LNCAP (cell line): ENCODE results near the gene INO80B.

Experiments
- CTCF ChIP-seq: fragments of 450-650 bp; IDR thresholded peaks from 2 replicates; pipeline ENCODE4 v1.5.1; 2017; ENCODE audit warnings: mild to moderate bottlenecking

Gene INO80B

DNA sequence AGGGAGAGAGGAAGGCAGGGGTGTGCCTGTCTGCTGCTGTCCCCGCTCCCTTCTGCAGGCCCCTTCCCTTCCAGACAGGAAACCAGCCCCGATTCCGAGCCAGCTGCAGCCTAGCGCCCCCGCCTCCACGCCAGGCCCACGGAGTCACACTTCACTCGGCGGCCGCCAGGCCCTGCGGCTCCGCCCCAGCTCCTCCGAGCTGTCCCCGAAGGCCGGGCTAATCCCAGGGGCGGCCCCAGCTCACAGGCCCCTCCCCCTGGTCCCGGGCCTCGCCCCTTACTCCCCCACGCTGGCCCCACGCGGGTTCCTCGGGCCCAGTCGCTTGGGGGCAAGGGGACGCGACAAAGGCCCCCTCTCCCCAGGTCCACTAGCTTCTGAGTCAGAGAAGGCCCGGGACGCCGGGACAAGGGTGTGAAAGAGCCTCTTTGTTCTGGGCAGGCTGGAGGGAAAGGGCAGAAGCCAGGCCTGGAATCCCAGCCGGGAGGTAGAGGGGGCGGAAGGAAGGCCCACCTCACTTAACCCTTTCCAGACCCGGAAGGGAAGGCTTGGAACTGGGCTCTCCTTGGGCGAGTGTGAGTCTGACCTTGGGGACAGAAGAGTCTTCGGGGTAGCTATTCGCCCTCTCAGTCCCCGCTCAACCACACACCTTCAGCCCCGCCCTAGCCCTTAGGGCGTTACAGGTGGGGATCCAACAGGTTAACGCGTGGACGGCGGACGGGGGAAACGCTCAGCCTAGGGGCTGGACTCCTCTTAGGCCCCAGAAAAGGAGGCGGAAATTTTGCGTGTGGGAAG, 14.3 kb upstream of the INO80B start:
- no peak for TF ChIP-seq CTCF

DNA sequence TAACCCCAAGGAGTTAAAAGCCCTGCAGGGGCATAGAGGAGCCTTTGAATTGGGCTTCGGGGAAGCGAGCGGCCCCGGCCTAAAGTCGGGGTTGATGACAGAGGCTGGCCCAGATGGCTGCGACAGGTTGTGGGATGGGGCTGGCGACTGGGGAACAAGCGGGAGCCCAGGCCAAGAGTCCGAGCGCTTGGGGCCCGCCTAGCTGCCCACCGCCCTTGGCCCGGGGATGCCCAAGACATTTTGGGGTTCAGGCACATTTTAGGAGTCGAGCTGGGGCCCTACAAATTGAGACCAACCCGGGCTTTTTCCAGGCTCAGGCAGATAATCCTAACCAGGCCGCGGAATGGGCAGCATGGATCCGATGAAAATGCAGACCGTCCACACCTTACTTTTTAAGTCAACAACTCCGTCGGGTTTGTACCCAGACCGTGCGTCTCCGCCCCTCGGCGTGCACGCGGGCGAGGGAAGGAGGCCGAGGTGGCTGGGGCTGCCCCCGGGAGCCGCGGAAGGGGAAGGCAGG, 13.7 kb upstream of the INO80B start:
- TF ChIP-seq CTCF = no peak

DNA sequence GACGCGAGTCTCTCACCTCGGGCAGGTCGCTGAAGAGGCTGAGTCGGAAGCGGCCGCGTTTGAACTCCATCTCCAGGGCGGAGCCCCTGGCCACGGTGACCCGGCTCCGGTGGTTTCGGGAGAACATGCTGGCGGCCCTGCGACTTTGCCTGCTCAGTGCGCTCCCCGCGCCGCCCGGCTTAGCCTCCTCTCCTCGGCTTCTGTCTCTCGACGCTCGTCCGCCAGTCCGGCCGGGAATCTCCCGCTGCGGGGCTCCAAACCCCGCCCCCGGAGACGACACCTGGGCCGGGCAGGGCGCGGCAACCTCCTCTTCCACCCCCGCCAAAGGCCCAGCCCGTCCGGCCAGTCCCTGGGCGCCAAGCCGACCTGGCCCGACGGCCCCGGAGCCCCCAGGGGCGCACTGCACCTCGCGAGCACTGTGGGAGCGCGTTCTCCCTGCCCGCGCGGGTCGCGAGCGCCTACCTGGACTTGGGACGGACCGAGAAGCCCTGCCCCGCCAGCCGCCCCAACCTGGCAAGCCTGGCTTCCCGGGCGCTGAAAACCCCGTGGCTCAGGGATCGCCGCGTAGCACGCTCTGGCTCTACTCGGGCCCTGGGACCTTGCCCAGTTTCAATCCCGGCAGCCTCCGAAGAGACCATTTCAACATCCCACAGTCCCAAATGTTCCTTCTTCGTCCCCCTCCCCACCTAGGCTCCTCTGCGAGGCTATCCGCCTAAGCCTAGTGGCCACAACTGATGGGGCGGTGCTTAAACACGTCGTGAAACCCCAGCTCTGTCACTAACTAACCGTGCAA, 13.0 kb upstream of the INO80B start, which contains the start of gene RTKN:
RTKN (minus strand) TSS at position 248 of the 793 bp plus-strand sequence; CDS start at position 127, 121 bp downstream.
- TF ChIP-seq CTCF = no peak

- TF ChIP-seq CTCF = no peak
These were observed 10.2 kb upstream of the INO80B start for GRCh38 chr2:74444498-74445318.

DNA sequence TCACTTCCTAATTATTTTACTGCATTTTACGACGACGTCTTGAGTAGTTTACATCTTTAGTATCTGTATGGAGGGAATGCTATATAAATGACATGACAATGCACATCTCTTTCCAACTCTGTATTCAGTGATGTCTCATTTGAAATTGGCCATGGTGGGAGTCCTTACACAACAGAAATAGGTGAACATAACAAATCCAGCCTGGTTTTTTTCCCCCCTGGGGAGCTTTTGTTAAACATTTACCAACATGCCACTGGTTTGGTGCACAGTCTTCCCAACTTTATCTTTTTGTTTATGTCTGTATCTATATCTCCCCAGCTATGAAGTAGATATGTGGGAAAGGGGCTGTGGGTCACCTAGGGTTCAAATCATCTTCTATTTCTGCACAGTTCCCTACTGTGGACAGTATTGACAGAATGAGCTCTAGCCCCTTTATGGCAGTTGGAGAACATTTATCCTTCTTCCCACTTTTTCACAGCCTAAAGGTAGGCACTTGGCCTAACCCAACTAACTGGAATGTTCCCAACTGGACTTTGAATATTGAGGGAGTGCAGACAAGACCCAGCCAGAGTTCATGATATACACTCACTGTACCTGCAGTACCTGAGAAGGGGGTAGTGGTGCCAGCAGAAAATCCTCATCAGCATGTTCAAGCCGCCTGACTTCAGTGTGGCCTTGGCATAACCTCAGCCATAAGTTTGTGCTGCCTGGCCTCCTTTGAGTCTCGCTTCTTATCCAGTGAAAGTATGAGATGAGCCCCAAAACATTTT, 7.5 kb upstream of the INO80B start:
- TF ChIP-seq CTCF = no peak

DNA sequence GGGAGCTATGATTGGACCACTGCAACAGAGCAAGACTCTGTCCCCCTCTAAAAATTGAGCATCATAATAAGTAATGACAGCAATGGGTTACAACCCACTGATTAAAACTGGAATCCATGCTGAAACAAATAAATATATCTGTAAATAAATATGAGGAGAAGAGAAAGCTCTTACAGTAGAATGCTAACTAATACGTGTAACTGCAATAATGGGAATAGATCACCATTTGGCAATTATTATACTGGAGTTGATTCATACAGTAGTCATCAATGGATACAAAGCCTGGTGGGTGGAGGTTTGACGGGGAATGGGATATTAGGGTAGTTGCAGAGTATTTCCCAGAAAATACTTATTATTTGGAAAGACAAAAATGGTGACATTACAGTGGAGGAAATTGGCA, 6.1 kb upstream of the INO80B start:
- no peak for TF ChIP-seq CTCF
